Uterus (tissue), 4 donors: ENCODE measurements around the gene CCDC149. TPM values are rescaled to one million over a fixed set of nuclear protein-coding genes. Genes with fewer than 3 reads are reported as not detected.

Experiments
- DNase-seq, 2 donors: peaks; one replicate each; pipeline ENCODE4 v3.0.0-alpha.2; 2019 to 2020
- H3K27ac ChIP-seq, 2 donors: fragments of 200-600 bp; sonication (generic); 1 replicate in 1 of 2; 2 replicates in 1 of 2; pipeline ENCODE4 v1.5.1; 2016 to 2018
- H3K27me3 ChIP-seq, 2 donors: fragments of 200-600 bp; sonication (generic); one replicate each; pipeline ENCODE4 v1.5.1; 2018 to 2019; ENCODE audit warnings: control low read depth in 1 of 2
- H3K36me3 ChIP-seq, 2 donors: fragments of 200-600 bp; sonication (generic); one replicate each; pipeline ENCODE4 v1.5.1; 2019; ENCODE audit warnings: control low read depth in 1 of 2
- H3K4me1 ChIP-seq, 2 donors: fragments of 200-600 bp; sonication (generic); one replicate each; pipeline ENCODE4 v1.5.1; 2018 to 2019; ENCODE audit warnings: control low read depth in 1 of 2
- H3K4me3 ChIP-seq, 2 donors: fragments of 200-600 bp; sonication (generic); 1 replicate in 1 of 2; 2 replicates in 1 of 2; pipeline ENCODE4 v1.5.1; 2018 to 2019; ENCODE audit warnings: mild to moderate bottlenecking in 1 of 2
- H3K9me3 ChIP-seq, 2 donors: fragments of 200-600 bp; sonication (generic); one replicate each; pipeline ENCODE4 v1.5.1; 2019; ENCODE audit warnings: control low read depth in 1 of 2
- POLR2A ChIP-seq, 2 donors: fragments of 450-650 bp; IDR thresholded peaks; one replicate each; pipeline ENCODE4 v1.6.1; 2016; ENCODE audit warnings: antibody characterized with exemption in 2 of 2, mild to moderate bottlenecking in 1 of 2, moderate library complexity in 1 of 2
- intact Hi-C: fragments of 100-400 bp; cut with DNase I; formaldehyde crosslinking; loops from one replicate; pipeline ENCODE4 v1.15.1; 2023; ENCODE audit warnings: low total_unique reads
- small RNA-seq: library from RNA; depleted of rRNA; stranded (forward); fragments of <200 nt; gene quantifications from one replicate; pipeline ENCODE3, GENCODE V24; 2016
- total RNA-seq, 4 donors: library from RNA; depleted of rRNA in 3 of 4; stranded (reverse); fragments of >200 nt in 3 of 4; gene quantifications; one replicate each; pipeline versions ENCODE4 v1.1.0 to v1.2.4, GENCODE V29; 2014 to 2023
- TF ChIP-seq, protein P1 (sequence below), 4 experiments: fragments of 200-600 bp in 2 of 4; fragments of 450-650 bp in 2 of 4; sonication (generic) in 2 of 4; IDR thresholded peaks; one replicate each; pipeline ENCODE4 v1.5.1; 2016 to 2019; ENCODE audit warnings: antibody characterized with exemption in 4 of 4, mild to moderate bottlenecking in 2 of 4, moderate library complexity in 1 of 4
- donor health status: DM: yes; HTN: yes; CAD: no.

Gene CCDC149
- total RNA-seq, 4 donors from 2014 or later, result 18.7 to 462 (median 69.3) TPM

DNA sequence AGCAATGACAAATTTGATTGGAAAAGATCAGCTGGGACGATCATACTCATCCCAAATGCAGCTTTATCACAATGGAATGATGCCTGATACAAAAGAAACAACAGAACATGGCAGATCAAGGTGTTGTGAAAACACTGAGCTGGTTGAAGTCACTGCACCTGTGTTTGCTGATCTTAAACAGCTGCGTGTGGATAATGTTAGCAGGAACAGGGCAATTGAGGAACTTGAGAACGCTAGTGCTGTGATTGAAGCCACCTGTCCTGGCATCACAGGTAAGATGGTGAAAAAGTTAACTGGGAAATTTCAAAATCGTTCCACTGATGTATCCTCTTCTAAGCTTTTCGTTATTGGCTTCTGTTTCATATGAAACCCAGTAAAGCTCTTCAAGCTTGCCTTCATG lies 144.8 kb downstream of the CCDC149 start:
- H3K27ac ChIP-seq, result no peak overlapping the region
- no peaks in the 10 kb centered on the region for H3K9me3 ChIP-seq
- intact Hi-C loops, result no loop called here
- H3K4me1 ChIP-seq, result no peaks in the 10 kb centered on the region
- no peaks in the 10 kb centered on the region for H3K27me3 ChIP-seq
- no peak overlapping the region for H3K4me3 ChIP-seq
- no peak for TF ChIP-seq POLR2A (IDR thresholded peaks at IDR 0.05)
- TF ChIP-seq, protein P1, sequence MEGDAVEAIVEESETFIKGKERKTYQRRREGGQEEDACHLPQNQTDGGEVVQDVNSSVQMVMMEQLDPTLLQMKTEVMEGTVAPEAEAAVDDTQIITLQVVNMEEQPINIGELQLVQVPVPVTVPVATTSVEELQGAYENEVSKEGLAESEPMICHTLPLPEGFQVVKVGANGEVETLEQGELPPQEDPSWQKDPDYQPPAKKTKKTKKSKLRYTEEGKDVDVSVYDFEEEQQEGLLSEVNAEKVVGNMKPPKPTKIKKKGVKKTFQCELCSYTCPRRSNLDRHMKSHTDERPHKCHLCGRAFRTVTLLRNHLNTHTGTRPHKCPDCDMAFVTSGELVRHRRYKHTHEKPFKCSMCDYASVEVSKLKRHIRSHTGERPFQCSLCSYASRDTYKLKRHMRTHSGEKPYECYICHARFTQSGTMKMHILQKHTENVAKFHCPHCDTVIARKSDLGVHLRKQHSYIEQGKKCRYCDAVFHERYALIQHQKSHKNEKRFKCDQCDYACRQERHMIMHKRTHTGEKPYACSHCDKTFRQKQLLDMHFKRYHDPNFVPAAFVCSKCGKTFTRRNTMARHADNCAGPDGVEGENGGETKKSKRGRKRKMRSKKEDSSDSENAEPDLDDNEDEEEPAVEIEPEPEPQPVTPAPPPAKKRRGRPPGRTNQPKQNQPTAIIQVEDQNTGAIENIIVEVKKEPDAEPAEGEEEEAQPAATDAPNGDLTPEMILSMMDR (IDR thresholded peaks at IDR 0.05), result no peak
- no peaks in the 10 kb centered on the region for H3K36me3 ChIP-seq
- DNase-seq, result no peak

DNA sequence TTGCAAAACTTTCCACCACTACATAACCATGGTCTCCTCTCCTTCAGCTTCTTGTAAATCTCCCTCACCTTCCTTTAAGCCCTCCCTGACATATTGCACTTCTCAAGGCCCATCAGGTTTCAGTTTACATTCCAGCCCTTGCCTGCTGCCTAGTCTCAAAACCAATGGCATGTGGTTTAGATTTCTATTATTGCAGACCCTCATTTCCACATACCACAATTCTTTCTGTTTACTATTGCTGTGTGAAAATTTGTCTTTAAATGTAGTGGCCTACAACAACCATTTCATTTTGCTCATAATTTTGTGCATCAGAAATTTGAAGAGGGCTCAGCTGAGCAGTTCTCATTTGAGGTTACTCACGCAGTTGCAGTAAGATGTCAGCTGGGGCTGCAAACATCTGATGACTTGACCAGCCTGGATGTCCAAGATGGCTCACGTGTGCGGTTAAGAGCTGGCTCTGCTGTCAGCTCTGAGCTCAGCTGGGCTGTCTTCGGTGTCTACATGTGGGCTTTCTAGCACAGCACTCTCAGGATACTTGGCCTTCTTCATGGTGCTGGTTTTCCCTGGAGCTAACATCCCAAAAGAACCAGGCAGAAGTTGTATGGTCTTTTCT lies 147.4 kb downstream of the CCDC149 start:
- intact Hi-C loops, result no loop called here
- no peak for TF ChIP-seq POLR2A (IDR thresholded peaks at IDR 0.05)
- TF ChIP-seq, protein P1 (IDR thresholded peaks at IDR 0.05), result no peak

DNA sequence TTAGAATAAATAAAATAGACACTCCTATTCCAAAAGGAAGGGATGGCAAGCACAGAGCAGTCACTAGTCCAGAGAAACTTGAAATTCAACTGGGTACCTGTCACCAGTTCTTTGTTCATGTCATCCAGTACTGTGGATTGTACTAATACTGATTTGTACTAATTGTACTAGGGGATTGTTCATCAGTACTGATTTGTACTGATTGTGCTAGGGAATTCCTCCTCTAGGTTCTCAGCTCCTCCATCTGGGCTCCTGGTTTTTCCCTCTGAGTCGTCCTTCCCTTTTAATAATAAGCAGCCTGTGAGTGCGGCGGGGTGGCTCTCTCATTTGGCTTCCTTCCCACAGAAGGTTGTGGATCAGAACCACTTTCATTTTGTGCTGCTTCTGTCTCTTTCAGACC lies 148.5 kb downstream of the CCDC149 start:
- intact Hi-C loops, result no loop called here
- Histone ChIP-seq H3K27me3 (no peaks in the 10 kb centered on the region), H3K4me1 (no peaks in the 10 kb centered on the region), H3K4me3 (no peak overlapping the region), H3K9me3 (no peaks in the 10 kb centered on the region), H3K36me3 (no peaks in the 10 kb centered on the region), H3K27ac (no peak overlapping the region)
- DNase-seq, result no peak
- TF ChIP-seq, protein P1 (IDR thresholded peaks at IDR 0.05), result no peak
- TF ChIP-seq POLR2A (IDR thresholded peaks at IDR 0.05), result no peak

More for the DNA sequence above, 147.4 kb downstream of the CCDC149 start:
- H3K4me1 ChIP-seq, result no peaks in the 10 kb centered on the region
- H3K27me3 ChIP-seq, result no peaks in the 10 kb centered on the region
- H3K9me3 ChIP-seq, result no peaks in the 10 kb centered on the region
- DNase-seq, result no peak
- H3K27ac ChIP-seq, result no peak overlapping the region
- no peaks in the 10 kb centered on the region for H3K36me3 ChIP-seq
- no peak overlapping the region for H3K4me3 ChIP-seq

DNA sequence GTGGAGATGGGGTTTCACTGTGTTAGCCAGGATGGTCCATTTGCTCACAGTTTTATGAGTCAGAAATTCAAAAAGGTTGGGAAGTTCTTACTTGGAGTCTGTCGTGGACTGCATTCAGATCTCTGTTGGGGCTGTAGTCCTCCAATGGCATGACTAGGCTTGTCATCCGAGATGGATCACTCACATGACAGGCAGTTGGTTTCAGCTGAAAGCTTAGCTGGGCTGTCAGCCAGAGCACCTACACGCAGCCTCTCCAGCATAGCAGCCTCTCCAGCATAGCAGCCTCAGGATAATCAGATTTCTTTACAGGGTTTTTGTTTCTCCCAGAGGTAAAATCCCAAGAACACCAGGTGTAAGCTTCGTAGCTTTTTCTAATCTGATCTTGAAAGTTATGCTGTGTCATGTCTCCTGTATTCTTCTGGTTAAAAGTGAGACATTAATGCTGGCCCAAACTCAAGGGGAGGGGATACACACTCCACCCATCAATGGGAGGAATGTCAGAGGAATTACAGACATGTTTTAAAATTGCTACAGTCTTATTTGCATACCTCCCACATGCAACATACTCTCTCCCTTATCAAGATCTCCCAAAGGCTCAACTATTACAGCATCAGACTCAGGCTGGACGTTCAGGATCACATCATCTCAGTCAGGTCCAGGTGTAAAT lies 149.1 kb downstream of the CCDC149 start:
- no peak for DNase-seq
- Histone ChIP-seq H3K27me3 (no peaks in the 10 kb centered on the region), H3K36me3 (no peaks in the 10 kb centered on the region), H3K27ac (no peak overlapping the region), H3K4me1 (no peaks in the 10 kb centered on the region), H3K9me3 (no peaks in the 10 kb centered on the region), H3K4me3 (no peak overlapping the region)
- no peak for TF ChIP-seq POLR2A (IDR thresholded peaks at IDR 0.05)
- TF ChIP-seq, protein P1 (IDR thresholded peaks at IDR 0.05), result no peak
- intact Hi-C loops, result no loop called here

Small RNA genes lying within 50 kb of the gene (small RNA-seq; reads per million reads assigned to genes)
- gene AC006390.1, result not detected

Other genes with a start within 250 kb of the CCDC149 start
- gene SOD3, start 117.5 kb downstream of the CCDC149 start, total RNA-seq, result 10 to 100 TPM; 34.4 to 78.6 (median 68.0) TPM
- 10 to 100 TPM in 2 of 4 donors, 1 to 10 TPM in 2; 2.3 to 23.7 (median 14.0) TPM for gene LGI2, start 117.9 kb upstream of the CCDC149 start, total RNA-seq
- gene SEPSECS, start 247.4 kb upstream of the CCDC149 start, total RNA-seq, result 10 to 100 TPM in 2 of 4 donors, 1 to 10 TPM in 2; 6.9 to 22.8 (median 10.4) TPM